K562 (cell line): ENCODE measurements around the gene PKHD1.

ENCODE experiments used
- CREB1 ChIP-seq, 2 experiments: sonication (generic) in 1 of 2; formaldehyde crosslinking in 1 of 2; IDR thresholded peaks; 2 replicates each; pipeline versions ENCODE4 v1.6.1 to v1.8.0; 2012 to 2022; ENCODE audit warnings: inconsistent platforms in 1 of 2, mild to moderate bottlenecking in 1 of 2, missing genetic modification reagents in 1 of 2, moderate library complexity in 1 of 2
- HIVEP1 ChIP-seq: fragments of 250-450 bp; sonication (Bioruptor Pico); IDR thresholded peaks from 2 replicates; pipeline ENCODE4 v1.4.0; 2020; ENCODE audit warnings: mild to moderate bottlenecking
- SIN3A ChIP-seq, 2 experiments: fragments of 150-350 bp in 1 of 2; IDR thresholded peaks; 2 replicates each; pipeline ENCODE4 v1.6.1; 2011 to 2016; ENCODE audit warnings: borderline replicate concordance in 2 of 2, low read depth in 2 of 2, low read length in 2 of 2, mild to moderate bottlenecking in 2 of 2, moderate library complexity in 2 of 2; ENCODE audit not compliant: control insufficient read depth in 1 of 2
- ZFP1 ChIP-seq: fragments of 450-650 bp; formaldehyde crosslinking; IDR thresholded peaks from 2 replicates; pipeline ENCODE4 v1.4.0; 2020; ENCODE audit warnings: mild to moderate bottlenecking, mixed read lengths
- ZNF282 ChIP-seq: sonication (generic); formaldehyde crosslinking; IDR thresholded peaks from 2 replicates; pipeline ENCODE4 v1.8.1; 2023; ENCODE audit warnings: missing genetic modification reagents
- ZNF780A ChIP-seq: fragments of 250-450 bp; sonication (Bioruptor Pico); IDR thresholded peaks from 2 replicates; pipeline ENCODE4 v1.5.0; 2021; ENCODE audit warnings: mild to moderate bottlenecking

GRCh38 chr6:52127957-52128356, 40.5 kb upstream of the PKHD1 start:
- TF ChIP-seq ZNF780A, result no peak
- no peak for TF ChIP-seq SIN3A (IDR thresholded peaks at IDR 0.05; ENCODE audit: borderline replicate concordance in 2 of 2, control insufficient read depth in 1 of 2, low read depth in 2 of 2, low read length in 2 of 2)
- no peak for TF ChIP-seq HIVEP1 (CRISPR knock-in tag)
- no peak for TF ChIP-seq CREB1 (IDR thresholded peaks at IDR 0.05)
- no peak for TF ChIP-seq CREB1 (CRISPR knock-in tag; IDR thresholded peaks at IDR 0.05)
- TF ChIP-seq ZFP1 (CRISPR knock-in tag), result no peak
- no peak for TF ChIP-seq ZNF282 (CRISPR knock-in tag)
